Fibroblast of the conjunctiva (primary cell): ENCODE results near the gene DGAT2L6.
"Not testable (repeated sequence)": the region's sequence is repeated elsewhere in the genome, so short reads cannot be mapped to it uniquely, and the experiment has no call there.

ENCODE experiments used
- DNase-seq: peaks from one replicate; pipeline ENCODE4 v3.0.0-alpha.2; 2010; ENCODE audit warnings: low read depth

DGAT2L6 gene

DNA sequence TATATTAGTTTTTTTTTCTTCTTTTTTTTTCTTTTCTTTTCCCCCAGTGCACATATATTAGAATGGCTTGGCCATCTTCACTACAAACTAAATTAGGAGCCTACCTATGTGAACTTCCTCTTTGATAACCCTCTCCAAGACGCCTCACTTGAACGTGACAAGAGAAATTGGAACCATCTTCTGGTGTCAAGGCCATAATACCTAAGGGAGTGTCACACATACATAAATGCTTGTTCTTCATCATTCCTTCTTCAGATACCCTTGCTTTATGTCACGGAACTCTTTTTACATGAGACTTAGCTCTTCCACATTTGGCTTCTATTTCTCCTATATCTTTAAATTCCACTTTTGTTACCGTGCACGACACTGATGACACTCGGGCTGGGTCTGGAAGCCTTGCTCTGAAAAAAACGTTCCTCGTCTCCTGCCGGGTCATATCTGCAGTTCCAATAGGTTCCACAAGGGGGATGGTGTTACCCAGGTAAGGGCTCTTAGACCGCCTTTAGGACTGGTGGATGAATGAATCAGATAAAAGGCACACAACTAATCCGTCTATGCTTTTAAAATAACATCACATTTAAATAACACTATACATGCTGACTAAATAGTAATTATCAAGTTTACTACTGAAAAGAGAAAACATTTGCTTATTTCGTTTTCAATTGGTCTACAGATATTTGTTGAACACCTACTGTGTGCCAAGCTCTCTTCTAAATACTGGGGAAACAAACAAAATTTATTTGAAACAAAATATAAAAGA lies 19.9 kb downstream of the DGAT2L6 start:
- DNase-seq: peak; percentile 20

DNA sequence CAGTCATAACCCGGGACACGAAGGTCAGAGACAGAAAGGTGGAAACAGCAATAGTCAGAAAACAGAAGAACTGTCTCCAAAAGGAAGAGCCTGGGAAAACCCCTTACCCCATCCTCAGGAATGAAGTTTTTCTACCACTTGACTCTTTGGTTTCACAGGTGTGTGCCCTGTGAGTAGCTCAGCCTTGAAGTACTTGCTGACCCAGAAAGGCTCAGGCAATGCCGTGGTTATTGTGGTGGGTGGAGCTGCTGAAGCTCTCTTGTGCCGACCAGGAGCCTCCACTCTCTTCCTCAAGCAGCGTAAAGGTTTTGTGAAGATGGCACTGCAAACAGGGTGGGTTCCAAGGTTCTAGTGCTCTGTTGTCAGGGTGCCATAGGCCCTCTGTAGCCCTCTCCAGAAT lies 24.4 kb downstream of the DGAT2L6 start:
- no peak for DNase-seq

DNA sequence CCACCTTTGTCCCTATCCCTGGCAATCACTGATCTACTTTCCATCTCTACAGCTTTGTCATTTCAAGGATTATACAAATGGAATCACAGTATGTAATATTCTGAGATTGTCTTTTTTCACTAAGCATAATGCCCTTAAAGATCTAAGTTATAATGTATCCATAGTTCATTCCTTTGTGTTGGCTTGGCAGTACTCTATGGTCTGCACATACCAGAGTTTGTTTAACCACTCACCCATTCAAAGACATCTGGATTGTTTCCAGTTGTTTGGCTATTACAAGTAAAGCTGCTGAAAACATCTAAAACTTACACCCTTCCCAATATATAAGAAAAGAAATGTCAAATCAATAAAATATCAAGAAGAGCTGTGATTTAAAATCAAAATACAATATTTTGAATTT lies 31.2 kb downstream of the DGAT2L6 start:
- no peak for DNase-seq

DNA sequence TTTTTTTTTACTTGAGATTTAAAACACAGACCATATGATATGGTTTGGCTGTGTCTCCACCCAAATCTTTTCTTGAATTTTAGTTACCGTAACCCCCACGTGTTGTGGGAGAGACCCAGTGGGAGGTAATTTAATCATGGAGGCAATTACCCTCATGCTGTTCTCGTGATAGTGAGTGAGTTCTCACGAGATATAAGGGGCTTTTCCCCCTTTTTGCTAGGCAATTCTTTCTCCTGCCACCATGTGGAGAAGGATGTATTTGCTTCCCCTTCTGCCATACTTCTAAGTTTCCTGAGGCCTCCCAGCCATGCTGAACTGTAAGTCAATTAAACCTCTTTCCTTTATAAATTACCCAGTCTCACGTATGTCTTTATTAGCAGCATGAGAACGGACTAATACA lies 32.3 kb downstream of the DGAT2L6 start:
- DNase-seq: not testable (repeated sequence)

DNA sequence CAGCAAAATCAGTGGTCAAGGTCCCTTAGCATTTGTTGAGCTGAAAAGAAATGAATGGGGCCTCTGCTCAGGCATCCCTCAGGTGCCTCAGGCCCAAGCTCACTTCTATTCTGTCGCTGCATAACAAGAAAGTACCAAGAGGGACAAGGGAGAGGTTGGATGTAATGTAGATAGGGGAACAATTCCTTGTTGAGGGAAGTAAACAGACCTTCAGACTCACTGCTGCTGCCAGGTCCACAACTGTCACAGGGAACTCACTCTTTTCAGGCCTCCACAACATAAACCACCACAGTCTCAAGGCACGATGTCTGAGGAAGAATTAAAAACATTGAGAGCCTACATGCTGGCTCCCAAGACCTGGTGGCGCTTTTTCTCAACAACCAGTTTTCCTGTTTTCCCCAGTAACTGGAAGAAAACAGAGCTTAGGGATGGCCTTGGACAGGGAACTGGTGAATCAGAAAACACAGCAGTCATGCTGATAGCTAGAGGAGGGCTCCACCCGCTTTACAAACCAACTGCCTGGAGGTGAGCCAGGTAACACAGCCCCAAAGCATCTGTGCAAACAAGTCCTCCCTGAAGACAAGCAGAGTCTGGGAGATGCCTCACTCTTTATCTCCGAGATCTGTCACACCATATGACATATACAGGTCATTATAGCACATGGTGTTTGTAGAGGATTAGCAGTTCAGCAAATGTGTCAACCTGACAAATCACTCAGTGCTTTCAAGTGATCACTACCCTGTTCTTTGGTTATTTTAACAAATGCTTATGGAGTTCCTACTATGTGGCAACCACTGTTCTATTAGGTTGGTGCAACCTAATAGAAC lies 42.9 kb downstream of the DGAT2L6 start:
- peak; percentile 47 for DNase-seq

DNA sequence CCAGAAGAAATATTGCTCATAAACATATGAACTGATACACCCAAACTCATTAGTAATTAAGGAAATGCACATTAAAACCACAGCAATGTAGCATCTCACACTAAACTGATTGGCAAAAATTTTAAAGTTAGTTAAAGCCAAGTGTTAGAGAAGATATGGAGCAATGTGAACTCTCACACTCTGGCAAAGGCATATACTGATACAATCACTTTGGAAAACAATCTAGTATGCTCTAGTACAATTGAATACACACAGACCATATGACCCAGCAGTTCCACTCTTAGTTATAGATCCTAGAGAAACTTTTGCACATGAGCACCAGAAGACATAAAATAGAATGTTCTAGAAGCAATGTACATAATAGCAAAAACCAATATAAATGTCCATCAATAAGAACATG lies 48.8 kb downstream of the DGAT2L6 start:
- DNase-seq: no peak

DNA sequence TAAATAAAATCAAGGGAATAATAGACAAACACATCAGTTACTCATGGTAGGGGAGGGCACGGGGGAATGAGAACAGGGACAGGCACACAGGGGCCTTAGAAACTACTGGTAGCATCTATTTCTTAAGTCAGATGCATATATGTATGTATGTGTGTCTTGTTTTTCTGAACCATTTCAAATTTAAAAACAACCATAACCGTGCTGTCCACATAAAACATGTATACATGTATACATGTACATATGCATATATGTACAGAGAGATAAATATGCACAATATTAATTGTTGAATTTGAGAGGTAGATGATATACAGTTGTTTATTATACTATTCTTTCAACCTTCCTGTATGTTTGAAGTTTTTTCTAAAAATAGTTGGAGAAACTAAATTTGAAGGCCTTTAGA lies 49.4 kb downstream of the DGAT2L6 start:
- DNase-seq: no peak

DNA sequence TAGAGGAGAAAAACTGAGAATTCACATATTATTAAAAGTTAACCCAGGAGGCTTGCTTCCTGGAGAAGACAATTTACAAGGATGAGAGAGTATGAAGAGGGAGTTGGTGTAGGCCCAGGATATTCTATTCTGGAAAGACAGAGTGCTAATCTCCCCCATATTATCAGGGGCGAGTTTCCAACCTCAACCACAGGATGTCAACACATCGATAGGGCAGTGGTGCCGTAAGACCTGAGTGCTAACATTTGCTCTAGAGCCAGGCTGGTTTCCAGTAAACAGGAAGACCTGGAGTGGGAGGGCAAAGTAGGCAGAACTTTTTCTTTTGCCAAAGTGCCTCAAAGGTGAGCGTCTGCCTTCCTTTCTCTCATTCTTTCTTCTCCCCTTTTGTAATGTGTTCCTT lies 54.4 kb downstream of the DGAT2L6 start:
- DNase-seq: no peak

DNA sequence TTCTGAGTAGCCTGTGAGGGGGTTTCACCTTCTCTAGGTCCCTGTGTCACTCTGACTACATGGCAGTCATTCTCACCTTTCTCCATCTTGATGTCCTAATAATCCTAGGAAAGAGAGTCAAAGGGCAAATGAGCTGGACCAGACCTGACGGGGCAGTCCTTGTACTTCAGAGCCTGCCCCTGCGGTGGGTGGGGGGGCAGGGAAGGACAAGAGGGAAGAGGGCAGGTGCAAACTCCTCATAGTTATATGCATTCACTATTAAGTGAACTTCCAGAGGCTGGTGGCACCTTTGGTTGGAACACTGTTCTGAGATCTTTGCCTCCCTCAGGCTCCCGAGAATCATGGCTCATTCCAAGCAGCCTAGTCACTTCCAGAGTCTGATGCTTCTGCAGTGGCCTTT lies 57.1 kb downstream of the DGAT2L6 start, which contains the start of gene AWAT1:
TSS of gene AWAT1 (plus strand) at position 301 of the 400 bp plus-strand sequence. CDS start at position 342, 41 bp downstream.
- no peak for DNase-seq

DNA sequence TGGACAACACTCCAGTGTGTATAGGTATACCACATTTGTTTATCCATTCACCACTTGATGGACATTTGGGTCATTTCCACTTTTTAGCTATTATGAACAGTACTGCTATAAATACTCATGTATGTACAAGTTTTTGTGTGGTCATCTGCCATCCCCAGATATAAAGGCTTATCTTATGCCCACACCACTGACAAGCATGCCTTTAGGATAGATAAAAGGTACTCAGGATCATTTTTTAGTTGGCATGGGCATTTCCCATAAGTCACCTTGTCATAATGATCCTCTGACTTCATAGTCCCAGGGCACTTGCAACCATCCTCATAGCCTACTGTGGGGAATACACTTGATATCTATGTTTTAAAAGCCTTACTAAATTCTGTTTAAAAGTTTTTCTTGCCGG lies 63.5 kb downstream of the DGAT2L6 start:
- no peak for DNase-seq

DNA sequence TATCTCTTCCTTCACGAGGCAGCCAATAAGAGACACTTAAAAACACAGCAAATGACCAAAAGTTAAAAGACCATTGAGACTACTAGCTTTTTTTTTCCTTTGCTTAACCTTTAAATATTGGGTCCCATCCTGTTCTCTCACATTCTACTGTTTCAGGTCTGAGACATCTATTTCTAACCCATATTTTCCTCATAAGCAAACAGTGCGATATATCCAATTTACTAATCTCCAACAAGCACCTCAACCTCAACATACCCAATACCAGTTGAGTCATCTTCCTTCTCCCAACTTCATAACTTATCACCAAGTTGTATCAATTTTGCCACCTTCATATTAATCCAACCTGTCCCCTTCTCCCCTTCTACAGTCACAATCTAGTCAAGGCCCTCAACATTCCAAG lies 64.2 kb downstream of the DGAT2L6 start:
- DNase-seq: no peak

DNA sequence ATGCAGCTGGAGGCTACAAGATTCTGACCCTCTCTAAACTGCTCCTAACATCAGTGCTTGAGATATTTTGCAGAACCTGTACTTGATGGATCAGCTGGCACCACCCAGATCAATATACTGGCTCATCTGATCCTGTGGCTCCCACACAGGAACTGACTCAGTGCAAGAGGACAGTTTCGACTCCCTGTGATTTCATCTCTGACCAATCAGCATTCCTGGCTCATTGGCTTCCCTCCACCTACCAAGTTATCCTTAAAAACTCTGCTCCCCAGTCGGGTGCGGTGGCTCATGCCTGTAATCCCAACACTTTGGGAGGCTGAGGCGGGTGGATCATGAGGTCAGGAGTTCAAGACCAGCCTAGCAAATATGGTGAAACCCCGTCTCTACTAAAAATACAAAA lies 66.3 kb downstream of the DGAT2L6 start:
- DNase-seq: not testable (repeated sequence)

DNA sequence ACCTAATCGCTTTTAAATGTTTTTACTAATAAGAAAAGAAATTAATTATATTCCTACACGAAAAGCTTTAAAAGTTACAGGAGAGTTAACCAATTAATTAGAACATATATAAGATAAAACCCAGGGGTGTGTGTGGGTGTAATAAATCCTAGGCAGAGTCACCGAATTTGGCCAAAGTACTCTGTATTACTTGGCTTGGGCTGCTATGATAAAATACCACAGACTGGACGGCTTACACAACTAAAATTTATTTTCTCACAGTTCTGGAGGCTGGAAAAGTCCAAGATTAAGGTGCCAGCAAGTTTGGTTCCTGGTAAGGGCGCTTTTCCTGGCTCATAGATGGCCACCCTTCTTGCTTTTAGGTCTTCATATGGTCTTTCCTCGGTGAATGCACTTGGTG lies 67.6 kb downstream of the DGAT2L6 start:
- no peak for DNase-seq

DNA sequence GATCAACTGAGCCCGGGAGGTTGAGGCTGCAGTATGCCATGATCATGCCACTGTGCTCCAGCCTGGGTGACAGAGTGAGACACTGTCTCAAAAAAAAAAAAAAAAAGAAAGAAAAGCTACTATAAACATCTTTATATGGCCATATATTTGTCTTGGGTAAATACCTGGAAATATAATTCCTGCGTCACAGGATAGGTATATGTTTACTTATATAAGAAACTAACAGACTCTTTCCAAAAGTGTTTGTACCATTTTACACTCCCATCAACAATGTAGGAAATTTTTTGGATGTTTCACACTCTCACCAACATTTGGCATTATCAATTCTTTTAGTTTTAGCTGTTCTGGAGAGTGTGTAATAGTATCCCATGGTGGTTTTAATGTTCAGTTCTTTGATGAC lies 70.0 kb downstream of the DGAT2L6 start:
- DNase-seq: no peak

DNA sequence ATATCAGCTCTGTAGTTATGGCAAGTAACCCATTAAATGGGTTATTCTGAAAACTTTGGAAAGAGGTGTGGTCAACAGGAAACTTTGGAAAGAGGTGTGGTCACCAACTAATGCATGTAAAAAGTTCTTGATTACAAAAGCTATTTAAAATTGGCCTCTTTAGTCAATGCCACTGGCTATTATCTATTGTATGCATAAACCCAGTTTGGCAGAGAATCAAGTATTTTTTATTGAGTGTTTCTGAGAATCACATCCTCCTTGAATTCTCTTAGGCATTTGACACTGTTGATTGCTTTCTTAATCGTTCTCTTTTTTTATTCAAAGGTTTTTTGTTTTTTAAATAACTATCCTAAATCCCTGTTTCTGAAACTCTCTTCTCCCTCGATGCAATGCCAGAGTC lies 75.2 kb downstream of the DGAT2L6 start:
- DNase-seq: no peak

DNA sequence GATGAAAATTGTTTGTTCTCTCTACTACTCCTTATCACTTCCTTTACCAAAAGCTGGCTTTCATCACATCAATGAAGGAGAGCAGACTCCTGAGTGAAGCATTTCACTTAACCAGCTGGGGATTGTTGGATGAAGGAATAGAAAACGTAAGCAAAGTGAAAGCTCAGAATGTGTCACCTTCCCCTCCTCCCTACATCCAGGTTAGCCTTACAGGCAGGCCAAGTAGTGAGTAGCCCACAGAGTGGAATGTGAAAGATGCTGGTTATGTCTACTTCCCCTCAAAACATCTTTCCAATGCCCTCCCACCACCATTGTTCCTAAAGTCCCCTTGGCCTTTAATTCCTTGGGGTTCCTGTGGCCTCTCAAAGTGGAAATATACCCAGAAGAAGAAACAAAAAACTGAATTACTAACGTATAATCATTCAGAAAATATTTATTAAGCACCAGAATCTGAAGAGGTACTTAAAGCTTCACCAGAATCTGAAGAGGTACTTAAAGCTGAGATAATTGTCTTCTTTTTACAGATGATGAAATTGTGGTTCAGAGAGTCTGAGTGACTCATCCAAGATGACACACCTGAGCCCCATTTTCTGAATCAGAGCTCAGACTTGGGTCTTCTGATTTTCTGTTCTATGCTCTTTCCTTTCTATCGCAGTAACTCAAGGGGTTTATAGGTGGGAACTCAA lies 76.2 kb downstream of the DGAT2L6 start:
- no peak for DNase-seq

DNA sequence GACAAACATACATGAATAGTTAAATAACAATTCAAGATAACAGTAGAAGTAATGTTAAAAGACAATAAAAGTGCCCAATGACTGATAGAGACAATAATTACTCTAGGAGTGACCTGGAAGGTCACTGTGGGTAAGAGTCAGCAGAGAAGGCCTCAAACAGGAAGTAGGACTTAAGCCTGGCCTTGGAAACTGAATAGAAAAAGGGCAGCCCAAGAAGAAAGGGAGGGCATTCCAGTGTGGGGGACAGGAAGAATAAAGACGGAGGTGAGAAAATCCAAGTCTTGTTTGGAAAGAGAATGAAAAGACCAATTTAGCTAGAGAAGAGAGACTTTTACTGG lies 76.7 kb downstream of the DGAT2L6 start:
- DNase-seq: no peak

DNA sequence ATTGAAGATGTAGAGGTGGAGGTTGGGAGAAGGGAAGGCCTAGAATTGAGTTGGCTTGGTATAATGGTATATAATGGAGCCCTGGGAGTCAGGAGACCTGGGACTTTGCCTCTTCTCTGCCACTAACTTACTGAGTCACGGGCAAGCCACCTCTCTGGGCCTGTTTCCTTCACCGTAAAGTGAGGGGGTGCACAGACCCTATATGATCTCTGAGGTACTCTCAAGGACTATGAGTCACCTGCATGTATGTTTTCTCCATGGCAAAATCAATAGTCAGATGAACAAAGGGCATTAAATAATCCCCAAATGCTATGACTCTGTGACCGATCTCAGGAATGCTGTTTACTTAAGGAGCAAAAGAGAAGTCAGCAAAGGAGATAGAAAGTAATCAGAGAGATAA lies 77.6 kb downstream of the DGAT2L6 start:
- no peak for DNase-seq
